H9 (cell line): Measurements from ENCODE around the gene GSTT2B. TPM values are rescaled to one million over a fixed set of nuclear protein-coding genes. Genes with fewer than 3 reads are reported as not detected.
"Not testable (repeated sequence)": the region's sequence is repeated elsewhere in the genome, so short reads cannot be mapped to it uniquely, and the experiment has no call there.

Experiments used
- DNase-seq: peaks from one replicate; pipeline ENCODE4 v3.0.0-alpha.2; 2017
- H2AFZ ChIP-seq: one replicate; pipeline ENCODE4 v1.6.1; 2013; ENCODE audit warnings: mild to moderate bottlenecking, low read length, control low read depth, moderate library complexity
- H2AK5ac ChIP-seq: 2 replicates; pipeline ENCODE4 v1.6.1; 2013; ENCODE audit warnings: low read length, control low read depth, mixed read lengths; ENCODE audit not compliant: insufficient read length
- H2BK120ac ChIP-seq: one replicate; pipeline ENCODE4 v1.6.1; 2013; ENCODE audit warnings: low read depth, mild to moderate bottlenecking, low read length, control low read depth, inconsistent platforms; ENCODE audit not compliant: poor library complexity, severe bottlenecking
- H2BK12ac ChIP-seq: 2 replicates; pipeline ENCODE4 v1.6.1; 2013; ENCODE audit warnings: low read length, control low read depth, mixed read lengths, low read depth; ENCODE audit not compliant: insufficient read length
- H2BK15ac ChIP-seq: 2 replicates; pipeline ENCODE4 v1.6.1; 2013; ENCODE audit warnings: low read depth, low read length, control low read depth
- H2BK20ac ChIP-seq: one replicate; pipeline ENCODE4 v1.6.1; 2013; ENCODE audit warnings: low read depth, mild to moderate bottlenecking, low read length, control low read depth, inconsistent platforms; ENCODE audit not compliant: poor library complexity, severe bottlenecking
- H2BK5ac ChIP-seq: 2 replicates; pipeline ENCODE4 v1.6.1; 2013; ENCODE audit warnings: low read length, control low read depth, mixed read lengths; ENCODE audit not compliant: insufficient read length
- H3K14ac ChIP-seq: 2 replicates; pipeline ENCODE4 v1.6.1; 2013; ENCODE audit warnings: low read length, control low read depth; ENCODE audit not compliant: insufficient read depth
- H3K18ac ChIP-seq: 2 replicates; pipeline ENCODE4 v1.6.1; 2013; ENCODE audit warnings: low read depth, mild to moderate bottlenecking, mixed read lengths, low read length, control low read depth; ENCODE audit not compliant: insufficient read length
- H3K23ac ChIP-seq: 2 replicates; pipeline ENCODE4 v1.6.1; 2013; ENCODE audit warnings: low read length, control low read depth, mixed read lengths, low read depth; ENCODE audit not compliant: insufficient read length
- H3K23me2 ChIP-seq: 2 replicates; pipeline ENCODE4 v1.6.1; 2013; ENCODE audit warnings: low read depth, mild to moderate bottlenecking, mixed read lengths, low read length, control low read depth; ENCODE audit not compliant: insufficient read length, poor library complexity, severe bottlenecking
- H3K27ac ChIP-seq: 2 replicates; pipeline ENCODE4 v1.5.1; 2013; ENCODE audit warnings: low read length, control low read depth, mixed read lengths, low read depth; ENCODE audit not compliant: insufficient read length
- H3K27me3 ChIP-seq: 2 replicates; pipeline ENCODE4 v1.6.1; 2013; ENCODE audit warnings: low read length, control low read depth, inconsistent platforms; ENCODE audit not compliant: insufficient read depth
- H3K4ac ChIP-seq: 2 replicates; pipeline ENCODE4 v1.6.1; 2013; ENCODE audit warnings: low read depth, mild to moderate bottlenecking, control low read depth, inconsistent platforms, low read length, moderate library complexity
- H3K4me1 ChIP-seq: 2 replicates; pipeline ENCODE4 v1.6.1; 2013; ENCODE audit warnings: low read length, control low read depth, inconsistent platforms; ENCODE audit not compliant: insufficient read depth
- H3K4me2 ChIP-seq: 2 replicates; pipeline ENCODE4 v1.6.1; 2013; ENCODE audit warnings: low read length, control low read depth, mixed read lengths; ENCODE audit not compliant: insufficient read length, insufficient read depth
- H3K56ac ChIP-seq: 2 replicates; pipeline ENCODE4 v1.6.1; 2013; ENCODE audit warnings: low read depth, mild to moderate bottlenecking, mixed read lengths, low read length, control low read depth; ENCODE audit not compliant: insufficient read length
- H3K79me1 ChIP-seq: 2 replicates; pipeline ENCODE4 v1.6.1; 2013; ENCODE audit warnings: low read depth, mild to moderate bottlenecking, moderate library complexity, low read length, control low read depth, inconsistent platforms; ENCODE audit not compliant: insufficient read depth, poor library complexity, severe bottlenecking
- H3K79me2 ChIP-seq: 2 replicates; pipeline ENCODE4 v1.6.1; 2013; ENCODE audit warnings: low read length, control low read depth, inconsistent platforms; ENCODE audit not compliant: insufficient read depth
- H3K9ac ChIP-seq: 2 replicates; pipeline ENCODE4 v1.6.1; 2013; ENCODE audit warnings: low read length, control low read depth, mixed read lengths; ENCODE audit not compliant: insufficient read length; ENCODE audit errors: extremely low read depth
- H3K9me3 ChIP-seq: one replicate; pipeline ENCODE4 v1.6.1; 2013; ENCODE audit warnings: low read depth, low read length, inconsistent platforms; ENCODE audit not compliant: control insufficient read depth
- H3T11ph ChIP-seq: one replicate; pipeline ENCODE4 v1.6.1; 2013; ENCODE audit warnings: mild to moderate bottlenecking, low read length, control low read depth, inconsistent platforms
- H4K20me1 ChIP-seq: one replicate; pipeline ENCODE4 v1.6.1; 2013; ENCODE audit not compliant: control insufficient read depth, insufficient read length, insufficient read depth
- H4K5ac ChIP-seq: 2 replicates; pipeline ENCODE4 v1.6.1; 2013; ENCODE audit warnings: low read depth, mild to moderate bottlenecking, mixed read lengths, low read length, control low read depth; ENCODE audit not compliant: insufficient read length
- H4K8ac ChIP-seq: replicated peaks from 2 replicates; pipeline ENCODE4 v1.6.1; 2013; ENCODE audit warnings: low read length, control low read depth, mixed read lengths, low read depth; ENCODE audit not compliant: insufficient read length
- H4K91ac ChIP-seq: 2 replicates; pipeline ENCODE4 v1.6.1; 2013; ENCODE audit warnings: low read depth, mild to moderate bottlenecking, moderate library complexity, mixed read lengths, low read length, control low read depth; ENCODE audit not compliant: insufficient read length
- H3K27ac Mint-ChIP-seq, 3 experiments: 2 replicates in 2 of 3; 3 replicates in 1 of 3; pipeline ENCODE4 v1.8.0; 2020 to 2021; ENCODE audit warnings: mixed read lengths in 3 of 3, mild to moderate bottlenecking in 1 of 3, moderate library complexity in 1 of 3
- H3K27me3 Mint-ChIP-seq: 2 replicates; pipeline ENCODE4 v1.8.0; 2021; ENCODE audit warnings: low read depth, mild to moderate bottlenecking, moderate library complexity, mixed read lengths
- H3K36me3 Mint-ChIP-seq, 3 experiments: 2 replicates in 2 of 3; 3 replicates in 1 of 3; pipeline ENCODE4 v1.8.0; 2020 to 2021; ENCODE audit warnings: low read depth in 3 of 3, mixed read lengths in 3 of 3; ENCODE audit not compliant: insufficient read depth in 1 of 3
- H3K4me1 Mint-ChIP-seq, 2 experiments: 2 replicates each; pipeline ENCODE4 v1.8.0; 2020; ENCODE audit warnings: mixed read lengths in 2 of 2
- H3K4me3 Mint-ChIP-seq, 2 experiments: 2 replicates in 1 of 2; 3 replicates in 1 of 2; pipeline ENCODE4 v1.8.0; 2020 to 2021; ENCODE audit warnings: mild to moderate bottlenecking in 2 of 2, mixed read lengths in 2 of 2, moderate library complexity in 1 of 2
- H3K9me3 Mint-ChIP-seq, 2 experiments: 2 replicates in 1 of 2; 3 replicates in 1 of 2; pipeline ENCODE4 v1.8.0; 2020; ENCODE audit warnings: mild to moderate bottlenecking in 2 of 2, mixed read lengths in 2 of 2, moderate library complexity in 1 of 2
- WGBS: extraction: QIAGEN DNeasy Blood & Tissue Kit; methylation state at CpG from one replicate; pipeline ENCODE4 v1.1.7; 2013; ENCODE audit warnings: missing lambda C conversion rate, low lambda C conversion rate, mixed read lengths; ENCODE audit not compliant: insufficient read length; ENCODE audit errors: extremely low coverage; 5-methylcytosine and 5-hydroxymethylcytosine counted together
- long read RNA-seq: library from polyadenylated mRNA; unstranded; transcript quantifications from one replicate; pipeline ENCODE4 v2.0.0, GENCODE V29; 2020
- total RNA-seq: library from RNA; stranded (reverse); gene quantifications from 2 replicates; pipeline ENCODE4 v1.2.1, GENCODE V29; 2021

GSTT2B gene, protein sequence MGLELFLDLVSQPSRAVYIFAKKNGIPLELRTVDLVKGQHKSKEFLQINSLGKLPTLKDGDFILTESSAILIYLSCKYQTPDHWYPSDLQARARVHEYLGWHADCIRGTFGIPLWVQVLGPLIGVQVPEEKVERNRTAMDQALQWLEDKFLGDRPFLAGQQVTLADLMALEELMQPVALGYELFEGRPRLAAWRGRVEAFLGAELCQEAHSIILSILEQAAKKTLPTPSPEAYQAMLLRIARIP
- total RNA-seq = 4.5 and 4.7 TPM in 2 replicates
- long read RNA-seq, partial matches to known transcripts = 3 of 15 reads
- long read RNA-seq, other reads (novel, unspliced or antisense) = 10 of 15 reads

DNA sequence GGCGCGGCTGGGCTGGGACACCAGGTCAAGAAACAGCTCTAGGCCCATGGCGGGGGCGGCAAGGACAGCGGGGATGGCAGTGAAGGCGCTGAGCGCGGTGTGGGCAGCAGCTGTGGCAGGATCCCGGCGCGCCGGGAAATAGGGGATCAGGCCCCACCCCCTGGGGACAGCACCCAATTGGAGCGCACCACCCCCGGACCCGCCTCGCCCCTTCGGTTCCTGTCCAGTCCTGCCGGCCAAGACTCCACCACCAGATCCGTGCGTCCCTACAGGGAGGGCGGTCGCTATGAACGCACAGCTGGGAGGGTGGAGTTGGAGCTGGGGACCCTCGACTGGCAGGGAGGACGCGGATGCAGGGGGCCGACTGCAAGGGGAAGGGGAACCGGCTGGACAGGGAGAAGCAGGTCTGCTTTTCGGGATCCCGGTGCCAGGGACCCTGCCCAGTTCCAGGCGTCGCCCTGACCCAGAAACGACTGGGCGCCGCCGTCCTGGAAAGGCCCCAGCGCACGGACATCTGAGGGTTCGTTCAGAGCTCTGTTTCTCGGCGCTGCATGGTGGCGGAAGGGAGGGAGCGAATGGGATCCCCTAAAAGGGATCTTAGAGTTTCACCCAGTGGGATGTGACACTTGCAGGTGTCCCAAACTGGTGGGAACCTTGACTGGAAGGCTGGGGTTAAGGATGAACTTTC lies at the start of gene GSTT2B:
Gene GSTT2B, minus strand, starts transcription at position 112 of the 688 bp plus-strand sequence. Its CDS starts 64 bp downstream, at position 48.
- H3K4me1 ChIP-seq, H2AFZ ChIP-seq, H3K27ac ChIP-seq, H2AK5ac ChIP-seq, H3K14ac ChIP-seq, H3K79me2 ChIP-seq, H3K9ac ChIP-seq, H3K36me3 Mint-ChIP-seq, H3K9me3 Mint-ChIP-seq, H3K4me3 Mint-ChIP-seq, H3K79me1 ChIP-seq, DNase-seq, H3K4ac ChIP-seq, H4K8ac ChIP-seq, H3K27me3 Mint-ChIP-seq, H3K23me2 ChIP-seq, H3K9me3 ChIP-seq, H4K91ac ChIP-seq, H3K27me3 ChIP-seq, H2BK20ac ChIP-seq, H4K20me1 ChIP-seq, H2BK15ac ChIP-seq, H3K27ac Mint-ChIP-seq, H3K18ac ChIP-seq, H3K4me2 ChIP-seq, H2BK120ac ChIP-seq, H3K4me1 Mint-ChIP-seq, H2BK12ac ChIP-seq, H4K5ac ChIP-seq, H2BK5ac ChIP-seq, H3K56ac ChIP-seq, H3K23ac ChIP-seq, H3T11ph ChIP-seq: not testable (repeated sequence)
- no CpG with 5 or more reads among the region's 43 CpGs for WGBS
